ENCODE measurements around the gene LAMC2.

DNA sequence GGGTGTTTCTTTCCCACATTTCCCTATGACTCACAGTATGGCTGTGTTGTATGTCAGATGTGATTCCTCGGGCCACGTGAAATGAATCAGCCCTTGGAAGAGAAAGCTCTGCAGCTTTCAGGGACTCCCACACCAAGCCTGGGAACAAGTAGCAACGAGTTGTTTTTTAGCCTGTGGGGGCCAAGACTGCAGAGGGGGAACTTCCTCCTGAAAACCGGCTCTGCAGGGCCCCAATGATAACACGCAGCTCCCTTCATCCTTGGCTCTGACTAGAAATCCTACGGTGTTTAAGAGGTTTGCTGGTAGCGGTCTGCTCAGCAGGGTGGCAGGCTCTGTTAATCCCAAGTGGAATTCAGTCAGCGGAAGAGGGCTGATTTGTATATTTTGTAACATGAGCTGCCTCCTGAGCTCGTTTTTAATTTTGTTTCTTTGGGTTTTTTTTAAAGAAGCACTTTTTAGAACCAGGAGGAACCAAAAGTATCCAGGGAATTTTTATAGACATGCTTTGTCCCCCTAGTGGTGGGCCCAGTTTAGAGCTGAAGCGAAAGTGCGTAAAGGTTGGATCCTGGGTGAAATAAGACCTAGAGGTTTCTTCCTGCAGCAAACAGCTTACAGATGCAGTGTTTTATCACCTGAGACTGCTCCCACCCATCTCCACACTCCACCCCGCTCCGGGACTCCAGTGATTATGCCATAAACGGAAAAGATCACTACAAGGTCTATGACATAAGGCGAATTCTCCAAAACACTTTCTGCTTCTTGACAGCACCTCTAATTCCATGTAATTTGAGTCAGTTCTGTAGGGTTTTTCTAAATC, 48.8 kb downstream of the LAMC2 start:
- TF ChIP-seq EZH2 (IDR thresholded peaks at IDR 0.05; ENCODE audit: low read length, missing control alignments): no peak
- TF ChIP-seq, protein P1, sequence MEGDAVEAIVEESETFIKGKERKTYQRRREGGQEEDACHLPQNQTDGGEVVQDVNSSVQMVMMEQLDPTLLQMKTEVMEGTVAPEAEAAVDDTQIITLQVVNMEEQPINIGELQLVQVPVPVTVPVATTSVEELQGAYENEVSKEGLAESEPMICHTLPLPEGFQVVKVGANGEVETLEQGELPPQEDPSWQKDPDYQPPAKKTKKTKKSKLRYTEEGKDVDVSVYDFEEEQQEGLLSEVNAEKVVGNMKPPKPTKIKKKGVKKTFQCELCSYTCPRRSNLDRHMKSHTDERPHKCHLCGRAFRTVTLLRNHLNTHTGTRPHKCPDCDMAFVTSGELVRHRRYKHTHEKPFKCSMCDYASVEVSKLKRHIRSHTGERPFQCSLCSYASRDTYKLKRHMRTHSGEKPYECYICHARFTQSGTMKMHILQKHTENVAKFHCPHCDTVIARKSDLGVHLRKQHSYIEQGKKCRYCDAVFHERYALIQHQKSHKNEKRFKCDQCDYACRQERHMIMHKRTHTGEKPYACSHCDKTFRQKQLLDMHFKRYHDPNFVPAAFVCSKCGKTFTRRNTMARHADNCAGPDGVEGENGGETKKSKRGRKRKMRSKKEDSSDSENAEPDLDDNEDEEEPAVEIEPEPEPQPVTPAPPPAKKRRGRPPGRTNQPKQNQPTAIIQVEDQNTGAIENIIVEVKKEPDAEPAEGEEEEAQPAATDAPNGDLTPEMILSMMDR (conservative IDR thresholded peaks at IDR 0.05 in 1 of 2, IDR thresholded peaks at IDR 0.05 in 1 of 2; ENCODE audit: low read depth in 1 of 2, low read length in 2 of 2): peak; percentile 90 to 91
